Activated CD8-positive, alpha-beta T cell treated with anti-CD3 and anti-CD28 coated beads for 36 hours (primary cell): ENCODE measurements around the gene EPB41L4A. TPM values are rescaled to one million over a fixed set of nuclear protein-coding genes. Genes with fewer than 3 reads are reported as not detected.

ENCODE experiments used
- ATAC-seq: fragments of 200-7000 bp; cut with Tn5 transposase; one replicate; pipeline ENCODE4 v1.10.0; 2021; ENCODE audit warnings: mild to moderate bottlenecking, moderate library complexity
- CTCF ChIA-PET: fragments of 350-600 bp; sonication (Branson Sonifier 250); formaldehyde crosslinking; loops from one replicate; lab custom pipeline; 2021; ENCODE audit warnings: antibody characterized with exemption; lab: Charles Lee
- POLR2A ChIA-PET: fragments of 350-600 bp; sonication (Branson Sonifier 250); formaldehyde crosslinking; loops from one replicate; lab custom pipeline; 2021; ENCODE audit warnings: antibody characterized with exemption; lab: Charles Lee
- DNase-seq: peaks from one replicate; pipeline ENCODE4 v3.0.0-alpha.2; 2020
- H3K27ac Mint-ChIP-seq: one replicate; pipeline ENCODE4 v1.8.0; 2021; ENCODE audit warnings: mild to moderate bottlenecking, mixed read lengths
- H3K27me3 Mint-ChIP-seq: one replicate; pipeline ENCODE4 v1.8.0; 2021; ENCODE audit warnings: mixed read lengths
- H3K36me3 Mint-ChIP-seq: one replicate; pipeline ENCODE4 v1.8.0; 2021; ENCODE audit warnings: low read depth, mixed read lengths
- H3K4me1 Mint-ChIP-seq: one replicate; pipeline ENCODE4 v1.8.0; 2021; ENCODE audit warnings: low read depth, mixed read lengths
- H3K4me3 Mint-ChIP-seq: one replicate; pipeline ENCODE4 v1.8.0; 2021; ENCODE audit warnings: mild to moderate bottlenecking, moderate library complexity, mixed read lengths
- H3K9me3 Mint-ChIP-seq: one replicate; pipeline ENCODE4 v1.8.0; 2021; ENCODE audit warnings: mixed read lengths
- intact Hi-C: fragments of 100-400 bp; cut with micrococcal nuclease; formaldehyde crosslinking; loops from one replicate; pipeline ENCODE4 v1.10.0; 2022
- total RNA-seq, 2 experiments: library from RNA; stranded (reverse); gene quantifications; one replicate each; pipeline ENCODE4 v1.2.3, GENCODE V29; 2021
- TF ChIP-seq, protein P1 (sequence below): fragments of 200-600 bp; IDR thresholded peaks from one replicate; pipeline ENCODE4 v1.8.0; 2022; ENCODE audit warnings: antibody characterized with exemption, mild to moderate bottlenecking

EPB41L4A gene
- total RNA-seq, 2 experiments from 2014 or later, result 0.25 TPM; not detected in 1

- H3K27me3 Mint-ChIP-seq, result peaks cover 13% of the 10 kb centered on the region
- CTCF ChIA-PET, result no interaction called here
- H3K9me3 Mint-ChIP-seq, result no peaks in the 10 kb centered on the region
- DNase-seq (no peak), ATAC-seq (no peak)
- no peaks in the 10 kb centered on the region for H3K36me3 Mint-ChIP-seq
- POLR2A ChIA-PET, result no interaction called here
- H3K4me3 Mint-ChIP-seq, result no peak overlapping the region
- intact Hi-C loops, result no loop called here
- no peak overlapping the region for H3K27ac Mint-ChIP-seq
- no peaks in the 10 kb centered on the region for H3K4me1 Mint-ChIP-seq
- TF ChIP-seq, protein P1, sequence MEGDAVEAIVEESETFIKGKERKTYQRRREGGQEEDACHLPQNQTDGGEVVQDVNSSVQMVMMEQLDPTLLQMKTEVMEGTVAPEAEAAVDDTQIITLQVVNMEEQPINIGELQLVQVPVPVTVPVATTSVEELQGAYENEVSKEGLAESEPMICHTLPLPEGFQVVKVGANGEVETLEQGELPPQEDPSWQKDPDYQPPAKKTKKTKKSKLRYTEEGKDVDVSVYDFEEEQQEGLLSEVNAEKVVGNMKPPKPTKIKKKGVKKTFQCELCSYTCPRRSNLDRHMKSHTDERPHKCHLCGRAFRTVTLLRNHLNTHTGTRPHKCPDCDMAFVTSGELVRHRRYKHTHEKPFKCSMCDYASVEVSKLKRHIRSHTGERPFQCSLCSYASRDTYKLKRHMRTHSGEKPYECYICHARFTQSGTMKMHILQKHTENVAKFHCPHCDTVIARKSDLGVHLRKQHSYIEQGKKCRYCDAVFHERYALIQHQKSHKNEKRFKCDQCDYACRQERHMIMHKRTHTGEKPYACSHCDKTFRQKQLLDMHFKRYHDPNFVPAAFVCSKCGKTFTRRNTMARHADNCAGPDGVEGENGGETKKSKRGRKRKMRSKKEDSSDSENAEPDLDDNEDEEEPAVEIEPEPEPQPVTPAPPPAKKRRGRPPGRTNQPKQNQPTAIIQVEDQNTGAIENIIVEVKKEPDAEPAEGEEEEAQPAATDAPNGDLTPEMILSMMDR, result no peak
Measured at GRCh38 chr5:112248623-112249022, 170.5 kb downstream of the EPB41L4A start.

GRCh38 chr5:112247960-112248359 lies 171.1 kb downstream of the EPB41L4A start:
- ATAC-seq (no peak), DNase-seq (no peak)
- POLR2A ChIA-PET, result no interaction called here
- TF ChIP-seq, protein P1, result no peak
- Mint-ChIP-seq H3K4me3 (no peak overlapping the region), H3K27ac (no peak overlapping the region), H3K4me1 (no peaks in the 10 kb centered on the region), H3K36me3 (no peaks in the 10 kb centered on the region), H3K9me3 (no peaks in the 10 kb centered on the region), H3K27me3 (peaks cover 13% of the 10 kb centered on the region)
- intact Hi-C loops, result no loop called here
- CTCF ChIA-PET, result no interaction called here

DNA sequence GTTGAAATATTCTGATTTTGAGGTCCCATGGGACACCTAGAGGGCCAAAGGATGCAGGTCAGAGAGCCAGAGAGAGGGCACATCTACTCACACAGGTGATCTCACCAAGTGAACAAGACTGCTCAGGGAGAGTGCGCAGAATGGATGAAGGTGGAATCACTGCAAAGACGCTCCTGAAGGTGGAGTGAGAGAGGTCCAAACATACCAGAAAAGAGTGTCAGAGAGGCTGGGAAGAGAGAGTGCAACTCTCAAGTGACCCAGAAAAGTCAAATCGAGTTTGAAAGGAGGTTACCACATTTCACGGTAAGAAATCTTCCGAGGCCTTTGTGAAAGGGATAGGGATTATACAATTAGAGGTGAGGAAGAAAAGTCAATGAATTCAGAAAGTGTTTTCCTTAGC lies 173.4 kb downstream of the EPB41L4A start:
- intact Hi-C loops, result no loop called here
- H3K9me3 Mint-ChIP-seq, result no peaks in the 10 kb centered on the region
- no peak overlapping the region for H3K4me3 Mint-ChIP-seq
- no peak for ATAC-seq
- DNase-seq, result no peak
- peaks cover 12% of the 10 kb centered on the region for H3K27me3 Mint-ChIP-seq
- H3K36me3 Mint-ChIP-seq, result no peaks in the 10 kb centered on the region
- ChIA-PET CTCF (interaction anchor here (0.6 kb wide), 1 partner anchor 290 kb away, joined by 3 read pairs; no protein-coding TSS in a partner anchor), POLR2A (no interaction called here)
- H3K27ac Mint-ChIP-seq, result no peak overlapping the region
- H3K4me1 Mint-ChIP-seq, result no peaks in the 10 kb centered on the region
- TF ChIP-seq, protein P1, result no peak

DNA sequence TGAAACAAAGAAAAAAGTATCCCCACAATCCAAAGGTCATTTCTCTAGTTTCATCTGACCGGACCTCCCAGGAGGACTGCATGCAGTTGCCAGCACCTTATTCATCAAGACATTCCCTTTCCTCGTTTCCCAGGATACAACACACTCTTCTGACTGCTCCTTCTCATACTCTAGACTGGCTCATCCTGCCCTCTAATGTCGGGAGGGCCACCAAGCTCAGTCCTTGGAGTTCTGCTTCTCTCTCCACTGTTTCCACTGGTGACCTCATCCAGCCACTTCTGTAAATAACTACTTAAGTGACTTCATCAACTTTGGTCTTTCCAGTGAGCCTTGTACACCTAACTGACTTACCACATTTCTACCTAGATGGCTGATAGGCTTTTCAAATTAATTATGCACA lies 179.1 kb downstream of the EPB41L4A start:
- ATAC-seq (no peak), DNase-seq (no peak)
- H3K4me1 Mint-ChIP-seq, result no peaks in the 10 kb centered on the region

DNA sequence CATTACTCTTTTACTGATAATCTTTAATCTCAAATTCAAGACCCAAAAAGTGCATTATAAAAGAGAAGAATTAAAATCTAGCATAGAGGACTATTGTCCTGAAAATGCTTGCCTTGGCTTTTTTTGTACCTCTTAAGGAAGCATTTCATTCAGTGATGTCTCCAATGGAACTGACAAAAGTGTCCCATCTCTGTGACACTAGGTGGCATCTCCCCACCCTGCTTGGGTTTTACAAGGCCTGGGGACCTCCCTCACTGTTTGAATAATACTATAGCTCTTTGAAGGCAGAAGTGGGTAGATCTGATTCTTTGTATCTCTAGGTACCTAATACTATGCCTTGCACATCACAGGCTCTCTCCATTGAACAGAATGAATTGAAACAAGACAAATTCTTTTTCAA lies 180.6 kb downstream of the EPB41L4A start:
- H3K4me1 Mint-ChIP-seq, result no peaks in the 10 kb centered on the region
- H3K36me3 Mint-ChIP-seq, result no peaks in the 10 kb centered on the region
- H3K27ac Mint-ChIP-seq, result no peak overlapping the region
- H3K27me3 Mint-ChIP-seq, result peaks cover 9% of the 10 kb centered on the region
- DNase-seq, result peak; percentile 4
- intact Hi-C loops, result no loop called here
- ATAC-seq, result no peak
- ChIA-PET POLR2A (no interaction called here), CTCF (no interaction called here)
- no peak overlapping the region for H3K4me3 Mint-ChIP-seq
- no peaks in the 10 kb centered on the region for H3K9me3 Mint-ChIP-seq
- TF ChIP-seq, protein P1, result no peak

More for the DNA sequence above, 179.1 kb downstream of the EPB41L4A start:
- CTCF ChIA-PET, result no interaction called here
- POLR2A ChIA-PET, result no interaction called here
- Mint-ChIP-seq H3K27me3 (peaks cover 13% of the 10 kb centered on the region), H3K4me3 (no peak overlapping the region), H3K27ac (no peak overlapping the region), H3K36me3 (no peaks in the 10 kb centered on the region), H3K9me3 (no peaks in the 10 kb centered on the region)
- intact Hi-C loops, result no loop called here
- TF ChIP-seq, protein P1, result no peak
